HT1080 (cell line): ENCODE measurements around the gene SHH. TPM values are rescaled to one million over a fixed set of nuclear protein-coding genes. Genes with fewer than 3 reads are reported as not detected.

Experiments used
- DNase-seq: peaks from one replicate; pipeline ENCODE4 v3.0.0-alpha.2; 2015; ENCODE audit warnings: low read depth
- polyA plus RNA-seq, 2 experiments: library from polyadenylated mRNA; depleted of rRNA; stranded (reverse); fragments of >200 nt; gene quantifications; 2 replicates each; pipeline ENCODE4 v1.2.3, GENCODE V29; 2015
- total RNA-seq: library from RNA; depleted of rRNA; stranded (reverse); fragments of >200 nt; shearing (Covaris generic); gene quantifications from 2 replicates; pipeline ENCODE4 v1.2.3, GENCODE V29; 2014; rRNA removed

Gene SHH
- not detected in 2 replicates for total RNA-seq
- polyA plus RNA-seq (2015; cell fraction: cytosol; rRNA removed) = not detected in 2 replicates
- not detected in 2 replicates for polyA plus RNA-seq (2015; cell fraction: nucleus; rRNA removed)

- DNase-seq = no peak
These were observed at the start of gene SHH for GRCh38 chr7:155811895-155812761. Gene SHH (minus strand): TSS chr7:155812463. CDS start chr7:155812122, 341 bp downstream.

GRCh38 chr7:155861480-155861868, 49.2 kb upstream of the SHH start:
- DNase-seq = no peak

GRCh38 chr7:155860840-155861479, 48.7 kb upstream of the SHH start:
- DNase-seq = peak; percentile 45

- no peak for DNase-seq
These were observed 48.2 kb upstream of the SHH start for GRCh38 chr7:155860461-155860839.

GRCh38 chr7:155858521-155859061, 46.3 kb upstream of the SHH start:
- DNase-seq = peak; percentile 45

- no peak for DNase-seq
These were observed 44.9 kb upstream of the SHH start for GRCh38 chr7:155857141-155857540.

GRCh38 chr7:155856656-155857055, 44.4 kb upstream of the SHH start:
- DNase-seq = no peak

GRCh38 chr7:155852426-155853301, 40.4 kb upstream of the SHH start:
- DNase-seq = no peak

- DNase-seq = no peak
These were observed 39.6 kb upstream of the SHH start for GRCh38 chr7:155851892-155852291.

- no peak for DNase-seq
These were observed 38.8 kb upstream of the SHH start for GRCh38 chr7:155850766-155851678.

GRCh38 chr7:155850001-155850436, 37.8 kb upstream of the SHH start:
- DNase-seq = no peak

- no peak for DNase-seq
These were observed 36.7 kb upstream of the SHH start for GRCh38 chr7:155848691-155849669.

GRCh38 chr7:155847821-155848435, 35.7 kb upstream of the SHH start:
- no peak for DNase-seq

GRCh38 chr7:155846936-155847335, 34.7 kb upstream of the SHH start:
- no peak for DNase-seq

- no peak for DNase-seq
These were observed 33.9 kb upstream of the SHH start for GRCh38 chr7:155846156-155846555.

- DNase-seq = no peak
These were observed 33.0 kb upstream of the SHH start for GRCh38 chr7:155845226-155845625.

GRCh38 chr7:155844526-155844925, 32.3 kb upstream of the SHH start:
- DNase-seq = no peak

GRCh38 chr7:155844019-155844453, 31.8 kb upstream of the SHH start:
- DNase-seq = peak; percentile 27
